C4-2B (cell line): ENCODE measurements around the gene ABCA10.

Source experiments
- CTCF ChIP-seq: fragments of 450-650 bp; conservative IDR thresholded peaks from 2 replicates; pipeline ENCODE4 v1.5.1; 2017; ENCODE audit warnings: mild to moderate bottlenecking
- ZFX ChIP-seq: fragments of 450-650 bp; IDR thresholded peaks from 2 replicates; pipeline ENCODE4 v1.6.1; 2017

GRCh38 chr17:69245617-69246016 is 17.0 kb upstream of the ABCA10 start:
- TF ChIP-seq ZFX (no peak), CTCF (no peak)
